ENCODE data around the gene EVI2A. TPM values are rescaled to one million over a fixed set of nuclear protein-coding genes. Genes with fewer than 3 reads are reported as not detected.
"Not testable (repeated sequence)": the region's sequence is repeated elsewhere in the genome, so short reads cannot be mapped to it uniquely, and the experiment has no call there.

The EVI2A gene, protein sequence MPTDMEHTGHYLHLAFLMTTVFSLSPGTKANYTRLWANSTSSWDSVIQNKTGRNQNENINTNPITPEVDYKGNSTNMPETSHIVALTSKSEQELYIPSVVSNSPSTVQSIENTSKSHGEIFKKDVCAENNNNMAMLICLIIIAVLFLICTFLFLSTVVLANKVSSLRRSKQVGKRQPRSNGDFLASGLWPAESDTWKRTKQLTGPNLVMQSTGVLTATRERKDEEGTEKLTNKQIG
- total RNA-seq: 32.0 and 34.1 TPM in 2 replicates

GRCh38 chr17:31321481-31321880, at the start of gene EVI2A:
Gene EVI2A (minus strand): TSS chr17:31321622. CDS start chr17:31319013, 2,609 bp downstream.
- intact Hi-C loops (cut with micrococcal nuclease): loop anchor here (1.0 to 5.0 kb wide), 4 partner anchors 11 to 187 kb away; no protein-coding TSS in a partner anchor

- intact Hi-C loops (cut with micrococcal nuclease): no loop called here
These were observed 47.8 kb upstream of the EVI2A start for GRCh38 chr17:31369266-31369665.

GRCh38 chr17:31366088-31366487, 44.7 kb upstream of the EVI2A start:
- intact Hi-C loops (cut with micrococcal nuclease): no loop called here

- intact Hi-C loops (cut with micrococcal nuclease): no loop called here
These were observed 42.6 kb upstream of the EVI2A start for GRCh38 chr17:31364012-31364411.

DNA sequence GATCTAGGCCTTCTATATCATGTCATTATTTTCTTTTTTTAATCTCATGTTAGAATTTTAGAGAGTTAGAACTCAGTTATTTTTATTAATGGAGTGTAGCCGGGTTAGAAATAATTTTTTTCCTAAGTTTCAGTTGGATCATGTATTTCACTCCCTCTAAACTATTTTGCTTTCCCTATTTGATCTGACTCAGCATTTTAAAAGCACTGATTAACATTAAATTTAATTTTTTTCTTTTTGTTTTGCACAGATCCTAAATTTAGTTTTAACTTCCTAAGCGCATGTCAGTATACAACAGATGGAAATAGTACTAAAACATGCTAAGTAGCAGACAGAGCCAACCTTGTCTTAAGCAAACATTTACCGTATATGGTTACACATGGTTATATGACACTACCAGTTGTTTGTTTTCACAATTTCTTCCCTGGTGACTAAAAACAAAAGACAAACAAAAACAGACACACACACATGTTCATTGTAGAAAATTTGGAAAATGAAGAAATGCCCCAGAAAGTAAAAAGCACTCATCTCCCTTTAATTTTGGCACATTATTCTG, 36.5 kb upstream of the EVI2A start:
- intact Hi-C loops (cut with micrococcal nuclease): no loop called here

GRCh38 chr17:31357091-31357490, 35.7 kb upstream of the EVI2A start:
- intact Hi-C loops (cut with micrococcal nuclease): no loop called here

DNA sequence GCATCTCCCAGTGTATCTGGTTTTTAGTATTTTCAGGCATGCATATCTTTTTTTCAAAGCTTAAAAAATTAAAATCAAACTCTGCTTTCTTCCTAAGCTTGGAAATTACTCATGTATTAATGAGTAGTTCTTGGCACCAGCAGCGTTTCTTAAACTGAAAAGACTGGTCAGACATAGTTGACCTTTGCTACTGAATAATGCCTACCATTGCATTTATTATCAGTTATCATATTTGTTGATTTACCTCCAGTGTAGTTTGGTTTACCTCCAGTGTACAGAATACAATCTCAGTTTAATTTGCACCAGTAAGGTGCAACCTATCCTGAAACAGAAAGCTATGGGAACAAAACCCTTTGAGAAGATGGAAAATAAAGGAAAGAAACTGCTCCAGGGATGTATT, 34.5 kb upstream of the EVI2A start:
- intact Hi-C loops (cut with micrococcal nuclease): no loop called here

- intact Hi-C loops (cut with micrococcal nuclease): no loop called here
These were observed 28.0 kb upstream of the EVI2A start for GRCh38 chr17:31349454-31349853.

- intact Hi-C loops (cut with micrococcal nuclease): not testable (repeated sequence)
These were observed 23.8 kb upstream of the EVI2A start for GRCh38 chr17:31345191-31345747.

GRCh38 chr17:31339906-31340661, 18.7 kb upstream of the EVI2A start:
- intact Hi-C loops (cut with micrococcal nuclease): no loop called here

- intact Hi-C loops (cut with micrococcal nuclease): no loop called here
These were observed 7.8 kb upstream of the EVI2A start for GRCh38 chr17:31329221-31329620.

DNA sequence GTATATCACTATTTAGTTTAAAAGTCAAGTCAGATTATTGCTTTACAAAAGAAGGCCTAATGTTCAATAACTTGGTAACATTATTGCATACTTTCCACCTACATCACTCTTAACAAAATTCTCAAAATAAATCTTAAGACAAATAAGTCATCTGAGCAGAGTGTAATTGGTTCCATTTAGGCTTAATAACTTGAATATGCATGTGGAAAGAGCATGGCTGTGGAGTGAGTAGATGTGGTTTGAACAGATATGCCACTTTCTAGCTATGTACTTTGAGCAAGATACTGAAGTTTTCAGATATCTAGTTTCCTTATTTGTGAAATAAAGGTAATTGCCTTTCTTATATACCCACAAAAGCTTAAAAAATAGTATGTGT, 6.7 kb upstream of the EVI2A start:
- intact Hi-C loops (cut with micrococcal nuclease): no loop called here

GRCh38 chr17:31327534-31328159, 6.2 kb upstream of the EVI2A start:
- intact Hi-C loops (cut with micrococcal nuclease): no loop called here

- intact Hi-C loops (cut with micrococcal nuclease): loop anchor here (5.0 kb wide), 1 partner anchor 164 kb away; no protein-coding TSS in a partner anchor
These were observed 2.1 kb upstream of the EVI2A start for GRCh38 chr17:31323551-31323950.

DNA sequence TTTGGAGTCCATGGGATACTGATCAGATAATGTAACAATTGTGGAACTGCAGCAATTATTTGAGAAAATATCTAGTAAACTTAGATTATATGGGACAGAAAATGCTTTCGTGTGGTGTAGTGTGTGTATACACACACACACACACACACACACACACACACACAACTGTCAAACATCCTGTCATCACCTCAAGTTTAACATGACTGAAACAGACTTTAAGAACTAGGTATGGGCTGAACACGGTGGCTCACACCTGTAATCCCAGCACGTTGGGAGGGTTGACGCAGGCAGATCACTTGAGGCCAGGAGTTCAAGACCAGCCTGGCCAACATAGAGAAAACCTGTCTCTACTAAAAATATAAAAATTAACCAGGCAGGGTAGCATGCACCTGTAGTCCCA, 544 bp upstream of the EVI2A start:
- intact Hi-C loops (cut with micrococcal nuclease): loop anchor here (1.0 to 5.0 kb wide), 4 partner anchors 12 to 186 kb away; no protein-coding TSS in a partner anchor

DNA sequence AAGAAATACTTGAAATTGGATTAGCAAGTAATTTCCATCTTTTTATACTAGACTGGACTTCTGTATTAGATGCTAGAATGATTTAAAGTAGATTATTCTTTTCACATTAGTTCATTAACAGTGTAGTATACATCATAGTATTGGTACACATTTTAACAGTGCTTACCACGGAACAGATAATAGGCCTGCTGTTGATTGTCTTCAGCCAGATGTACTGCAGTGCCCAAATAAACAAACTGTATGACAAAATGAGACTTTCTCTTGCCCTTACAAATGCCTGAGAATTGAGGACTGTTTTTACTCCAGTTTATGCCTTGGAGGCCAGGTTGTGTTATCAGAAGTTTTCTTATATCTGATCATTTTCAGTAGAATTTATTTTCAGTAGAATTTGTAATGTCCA, 631 bp downstream of the EVI2A start:
- intact Hi-C loops (cut with micrococcal nuclease): loop anchor here (1.0 to 5.0 kb wide), 4 partner anchors 10 to 188 kb away; no protein-coding TSS in a partner anchor

GRCh38 chr17:31320241-31320640, 1.2 kb downstream of the EVI2A start:
- intact Hi-C loops (cut with micrococcal nuclease): loop anchor here (2.0 to 5.0 kb wide), 2 partner anchors 53 to 167 kb away; no protein-coding TSS in a partner anchor

DNA sequence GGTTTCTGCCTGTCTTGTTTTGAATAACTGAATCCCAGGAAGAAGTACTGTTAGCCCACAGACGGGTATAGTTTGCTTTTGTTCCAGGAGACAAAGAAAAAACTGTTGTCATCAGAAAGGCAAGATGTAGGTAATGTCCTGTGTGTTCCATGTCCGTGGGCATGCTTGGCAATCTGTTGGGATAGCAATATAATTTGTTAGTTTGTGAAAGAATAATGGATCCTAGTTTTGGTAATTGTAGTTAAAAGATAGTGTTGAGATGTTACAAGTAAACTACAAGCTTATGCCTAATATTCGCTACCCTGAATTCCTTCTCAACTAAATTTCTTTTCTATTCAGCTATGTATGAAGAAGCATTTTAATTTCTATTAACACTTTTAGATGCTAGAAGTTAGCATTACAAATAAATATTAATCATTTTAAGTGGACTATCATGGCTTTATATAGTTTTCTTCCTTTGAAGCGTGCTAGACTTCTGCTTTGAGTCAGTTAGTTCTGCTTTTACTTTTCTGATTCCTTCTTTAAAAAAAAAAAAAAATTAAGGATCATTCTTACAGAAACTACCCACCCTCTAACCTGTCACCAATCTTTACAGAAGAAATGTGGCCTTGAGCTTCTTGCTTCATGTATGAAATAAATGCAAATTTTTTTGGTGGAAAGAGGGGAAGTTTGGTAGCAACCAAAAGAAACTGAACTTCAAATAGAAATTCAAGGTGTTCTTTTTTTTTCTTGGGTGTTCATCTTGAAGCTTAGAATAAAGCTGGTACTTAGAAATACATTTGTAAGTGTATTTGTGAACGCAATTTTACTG, 2.4 kb downstream of the EVI2A start:
- intact Hi-C loops (cut with micrococcal nuclease): loop anchor here (10.0 kb wide), 1 partner anchor 226 kb away; no protein-coding TSS in a partner anchor

GRCh38 chr17:31318298-31318801, 3.1 kb downstream of the EVI2A start:
- intact Hi-C loops (cut with micrococcal nuclease): loop anchor here (10.0 kb wide), 1 partner anchor 226 kb away; no protein-coding TSS in a partner anchor

GRCh38 chr17:31314782-31315100, 6.7 kb downstream of the EVI2A start:
- intact Hi-C loops (cut with micrococcal nuclease): loop anchor here (5.0 to 10.0 kb wide), 4 partner anchors 178 to 492 kb away; partner anchors contain the start of genes CRLF3 and RNF135

All from T-helper 2 cell treated with Interferon-gamma antibody and Interleukin-4, amounts not matched to agents 100 ng/mL and 5 ng/mL, for 36 hours (primary cell).